GM18951 (cell line): Measurements from ENCODE around the gene WDR18.
A peak's percentile ranks its signal among the peaks of the same experiment; 100 is the strongest.

Experiments used
- POLR2A ChIP-seq: IDR thresholded peaks from 4 replicates; pipeline ENCODE4 v1.6.1; 2011; ENCODE audit warnings: mild to moderate bottlenecking; ENCODE audit not compliant: insufficient read length, insufficient read depth; ENCODE audit errors: extremely low read depth
- in situ Hi-C: fragments of 300-500 bp; cut with MboI; formaldehyde crosslinking; loops from one replicate; pipeline ENCODE4 v1.12.0; 2022; ENCODE audit warnings: low sequenced_read_pairs, mixed read lengths, inconsistent platforms; ENCODE audit not compliant: unreplicated experiment

WDR18 gene, protein sequence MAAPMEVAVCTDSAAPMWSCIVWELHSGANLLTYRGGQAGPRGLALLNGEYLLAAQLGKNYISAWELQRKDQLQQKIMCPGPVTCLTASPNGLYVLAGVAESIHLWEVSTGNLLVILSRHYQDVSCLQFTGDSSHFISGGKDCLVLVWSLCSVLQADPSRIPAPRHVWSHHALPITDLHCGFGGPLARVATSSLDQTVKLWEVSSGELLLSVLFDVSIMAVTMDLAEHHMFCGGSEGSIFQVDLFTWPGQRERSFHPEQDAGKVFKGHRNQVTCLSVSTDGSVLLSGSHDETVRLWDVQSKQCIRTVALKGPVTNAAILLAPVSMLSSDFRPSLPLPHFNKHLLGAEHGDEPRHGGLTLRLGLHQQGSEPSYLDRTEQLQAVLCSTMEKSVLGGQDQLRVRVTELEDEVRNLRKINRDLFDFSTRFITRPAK

GRCh38 chr19:984165-984967 lies at the start of gene WDR18:
WDR18 (plus strand) TSS chr19:984345; CDS start chr19:984354, 9 bp downstream.
- in situ Hi-C loops, result loop anchor here (5.0 to 25.0 kb wide), 3 partner anchors 62 to 222 kb away; partner anchors contain the start of gene MISP
- TF ChIP-seq POLR2A, result peak; percentile 76

- in situ Hi-C loops, result no loop called here
- TF ChIP-seq POLR2A, result no peak
Observed at GRCh38 chr19:934865-935479, 49.2 kb upstream of the WDR18 start.

GRCh38 chr19:936175-936546 lies 48.0 kb upstream of the WDR18 start:
- TF ChIP-seq POLR2A, result no peak

DNA sequence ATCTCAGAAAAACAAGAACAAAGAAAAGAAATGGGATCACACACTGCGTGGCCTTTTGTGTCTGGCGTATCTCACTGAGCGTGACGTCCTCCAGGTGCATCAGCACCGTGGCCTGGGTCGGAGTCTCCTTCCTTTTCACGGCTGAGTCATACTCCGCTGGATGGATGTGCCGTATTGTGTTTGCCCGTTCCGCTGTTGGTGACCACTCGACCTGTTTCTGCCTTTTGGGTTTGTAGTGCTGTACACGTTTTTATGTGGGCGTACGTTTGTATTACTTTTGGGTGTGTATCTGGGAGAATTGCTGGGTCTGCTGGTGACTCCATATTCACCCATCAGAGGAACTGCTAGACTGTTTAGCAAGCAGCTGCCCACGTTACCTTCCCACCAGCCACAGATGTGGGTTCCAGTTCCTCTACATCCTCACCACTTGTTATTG lies 46.9 kb upstream of the WDR18 start:
- in situ Hi-C loops, result no loop called here
- TF ChIP-seq POLR2A, result no peak

More at GRCh38 chr19:936175-936546, 48.0 kb upstream of the WDR18 start:
- in situ Hi-C loops, result no loop called here

DNA sequence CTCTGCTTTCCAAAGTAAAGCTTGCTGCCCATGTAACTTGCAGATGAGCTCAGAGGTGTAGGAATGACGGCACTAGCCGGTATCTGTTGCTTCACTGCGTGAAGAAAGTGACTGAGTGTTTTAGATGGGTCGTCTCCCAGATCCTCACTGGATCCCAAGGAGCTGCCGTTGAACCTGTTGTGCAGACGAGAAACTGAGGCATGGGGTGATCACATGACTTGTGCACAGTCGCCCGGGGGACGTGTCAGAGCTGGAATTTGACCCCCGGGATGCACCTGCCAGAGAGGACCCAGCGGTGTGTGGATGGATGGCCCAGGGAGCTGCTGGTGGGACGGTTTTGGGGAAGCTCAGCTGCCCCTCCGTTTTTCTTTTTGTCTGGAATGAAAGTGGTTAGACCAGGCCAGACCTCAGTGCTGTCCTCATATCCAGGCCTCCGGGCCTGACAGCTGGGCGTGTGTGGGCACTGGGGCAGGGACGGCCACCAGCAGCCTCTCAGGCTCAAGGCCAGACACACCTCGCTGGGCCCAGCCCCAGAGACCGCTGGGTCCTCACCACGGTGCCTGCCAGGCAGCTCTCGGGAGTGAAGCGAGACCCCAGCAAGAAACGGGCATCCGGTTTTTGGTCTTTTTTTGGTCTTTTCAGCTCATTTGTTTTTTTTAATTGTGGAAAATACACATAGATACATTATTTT lies 45.8 kb upstream of the WDR18 start:
- TF ChIP-seq POLR2A, result no peak
- in situ Hi-C loops, result no loop called here

- in situ Hi-C loops, result no loop called here
Observed at GRCh38 chr19:939439-939838, 44.7 kb upstream of the WDR18 start.

DNA sequence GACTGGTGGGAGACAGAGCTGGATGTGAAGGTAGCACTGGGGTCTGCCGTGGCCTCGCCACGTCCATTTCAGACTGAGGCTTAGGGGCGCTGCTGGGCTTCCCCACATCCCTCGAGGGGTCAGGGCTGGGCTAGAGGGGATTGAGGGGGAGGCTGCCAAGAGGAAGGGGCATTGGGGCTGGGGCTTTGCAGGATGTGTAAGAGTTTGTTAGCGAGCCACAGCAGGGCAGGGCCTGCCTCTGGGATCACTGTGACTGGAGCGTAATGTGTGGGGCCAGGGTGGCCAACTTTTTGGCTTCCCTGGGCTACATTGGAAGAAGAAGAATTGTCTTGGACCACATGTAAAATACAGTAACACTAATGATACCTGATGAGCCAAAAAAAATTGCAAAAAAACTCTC lies 44.2 kb upstream of the WDR18 start:
- in situ Hi-C loops, result no loop called here
- no peak for TF ChIP-seq POLR2A

More at GRCh38 chr19:939439-939838, 44.7 kb upstream of the WDR18 start:
- TF ChIP-seq POLR2A, result no peak

GRCh38 chr19:940591-941291 lies 43.4 kb upstream of the WDR18 start:
- TF ChIP-seq POLR2A, result no peak
- in situ Hi-C loops, result no loop called here

DNA sequence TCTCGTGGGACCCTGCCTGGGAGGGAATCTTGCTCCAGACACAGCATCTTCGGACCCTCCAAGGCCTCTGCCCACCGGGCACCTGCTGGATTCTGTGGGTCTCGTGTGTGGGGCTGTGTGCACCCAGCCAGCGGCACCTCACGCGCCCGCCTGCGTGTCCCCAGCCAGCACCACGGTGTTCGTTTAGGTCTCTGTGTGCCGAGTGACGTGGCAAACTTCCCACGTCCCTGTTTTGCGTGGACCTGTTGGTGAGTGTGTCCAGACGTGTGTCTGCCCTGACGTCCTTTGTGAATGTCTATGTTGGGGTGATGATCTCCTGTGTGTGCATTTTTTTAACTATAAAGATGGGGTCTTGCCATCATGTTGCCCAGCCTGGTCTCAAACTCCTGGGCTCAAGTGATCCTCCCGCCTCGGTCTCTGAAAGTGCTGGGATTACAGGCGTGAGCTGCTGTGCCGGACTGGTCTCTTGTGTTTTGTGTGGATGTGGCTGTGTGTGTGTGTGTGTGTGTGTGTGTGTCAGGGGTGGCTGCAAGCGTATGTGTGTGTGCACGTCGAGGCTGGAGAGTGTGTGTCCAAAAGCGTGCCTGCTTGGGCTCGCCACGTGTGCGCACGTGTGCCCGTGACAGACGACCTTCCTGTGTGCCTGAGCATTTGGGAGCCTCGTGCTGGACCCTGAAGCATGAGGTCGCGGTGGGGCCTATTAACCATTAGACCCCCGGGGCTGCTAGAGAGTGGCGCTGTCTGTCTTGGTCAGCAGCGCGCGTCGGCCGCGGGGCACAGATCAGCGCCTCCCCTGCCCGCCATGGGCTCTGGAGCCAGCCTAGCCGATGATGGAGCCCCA lies 42.6 kb upstream of the WDR18 start:
- in situ Hi-C loops, result no loop called here
- no peak for TF ChIP-seq POLR2A

- in situ Hi-C loops, result no loop called here
- TF ChIP-seq POLR2A, result no peak
Observed at GRCh38 chr19:942133-942645, 42.0 kb upstream of the WDR18 start.

GRCh38 chr19:943551-944170 lies 40.5 kb upstream of the WDR18 start:
- TF ChIP-seq POLR2A, result no peak

More at GRCh38 chr19:943551-944170, 40.5 kb upstream of the WDR18 start:
- in situ Hi-C loops, result no loop called here
